ENCODE measurements around the gene MTRR.

DNA sequence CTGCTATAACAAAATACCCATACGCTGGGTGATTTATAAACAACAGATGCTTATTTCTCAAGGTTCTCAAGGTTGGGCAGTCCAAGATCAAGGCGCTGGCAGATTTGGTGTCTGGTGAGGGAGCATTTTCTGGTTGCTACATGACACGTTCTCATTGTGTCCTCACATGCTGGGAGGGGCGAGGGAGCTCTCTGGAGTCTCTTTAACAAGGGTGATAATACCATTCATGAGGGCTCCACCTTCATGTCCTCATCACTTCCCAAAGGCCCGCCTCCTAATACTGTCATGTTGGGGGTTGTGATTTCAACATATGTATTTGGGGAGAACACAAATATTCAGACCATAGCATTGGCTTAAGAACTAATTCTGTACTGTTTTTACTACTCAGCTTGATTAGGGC, 22.6 kb upstream of the MTRR start:
- no peak for TF ChIP-seq FOS (IDR thresholded peaks at IDR 0.05; ENCODE audit: low read depth, low read length)
- TF ChIP-seq MAZ (IDR thresholded peaks at IDR 0.05; ENCODE audit: borderline replicate concordance, low read depth, low read length): no peak
- TF ChIP-seq CTCF (conservative IDR thresholded peaks at IDR 0.05; ENCODE audit: low read depth, low read length): no peak
- no peak for TF ChIP-seq ELK1 (IDR thresholded peaks at IDR 0.05; ENCODE audit: borderline replicate concordance, low read depth, low read length)
